Stromal cell of bone marrow (primary cell): ENCODE results near the gene SEC16A.

ENCODE experiments used
- DNase-seq: peaks from one replicate; pipeline ENCODE4 v3.0.0-alpha.2; 2012; ENCODE audit warnings: low read depth

The SEC16A gene

GRCh38 chr9:136519263-136520052 is 36.6 kb upstream of the SEC16A start:
- no peak for DNase-seq

GRCh38 chr9:136518623-136519022 is 35.8 kb upstream of the SEC16A start:
- DNase-seq: no peak

- no peak for DNase-seq
Observed at GRCh38 chr9:136517950-136518349, 35.1 kb upstream of the SEC16A start.

- DNase-seq: no peak
Observed at GRCh38 chr9:136517012-136517743, 34.3 kb upstream of the SEC16A start.

GRCh38 chr9:136516191-136516654 is 33.4 kb upstream of the SEC16A start:
- no peak for DNase-seq

- no peak for DNase-seq
Observed at GRCh38 chr9:136515276-136515675, 32.4 kb upstream of the SEC16A start.

- DNase-seq: no peak
Observed at GRCh38 chr9:136514022-136514714, 31.3 kb upstream of the SEC16A start.

GRCh38 chr9:136513191-136513590 is 30.4 kb upstream of the SEC16A start:
- DNase-seq: no peak

GRCh38 chr9:136512651-136513071 is 29.8 kb upstream of the SEC16A start:
- no peak for DNase-seq

- no peak for DNase-seq
Observed at GRCh38 chr9:136511670-136512592, 29.1 kb upstream of the SEC16A start.

GRCh38 chr9:136511144-136511669 is 28.4 kb upstream of the SEC16A start:
- no peak for DNase-seq

- no peak for DNase-seq
Observed at GRCh38 chr9:136510561-136510960, 27.7 kb upstream of the SEC16A start.

GRCh38 chr9:136509549-136509948 is 26.7 kb upstream of the SEC16A start:
- no peak for DNase-seq

GRCh38 chr9:136508729-136509500 is 26.1 kb upstream of the SEC16A start:
- DNase-seq: no peak

GRCh38 chr9:136507992-136508375 is 25.1 kb upstream of the SEC16A start:
- DNase-seq: no peak

GRCh38 chr9:136507221-136507991 is 24.6 kb upstream of the SEC16A start:
- DNase-seq: no peak

- no peak for DNase-seq
Observed at GRCh38 chr9:136506425-136506824, 23.6 kb upstream of the SEC16A start.

- no peak for DNase-seq
Observed at GRCh38 chr9:136505406-136506403, 22.9 kb upstream of the SEC16A start.
